Inferior parietal cortex (tissue), 1 donor: Measurements from ENCODE around the gene LCA5.
A peak's percentile ranks its signal among the peaks of the same experiment; 100 is the strongest.
"Not testable (repeated sequence)": the region's sequence is repeated elsewhere in the genome, so short reads cannot be mapped to it uniquely, and the experiment has no call there.

Experiments
- DNase-seq: peaks from one replicate; pipeline ENCODE4 v3.0.0-alpha.2; 2016; ENCODE audit errors: extremely low spot score

Gene LCA5

GRCh38 chr6:79538106-79538971 is 1.1 kb upstream of the LCA5 start:
- peak; percentile 63 for DNase-seq

GRCh38 chr6:79536585-79536953 is 661 bp downstream of the LCA5 start:
- DNase-seq, result no peak

GRCh38 chr6:79529567-79529966 is 7.7 kb downstream of the LCA5 start:
- DNase-seq, result not testable (repeated sequence)

GRCh38 chr6:79526897-79527296 is 10.3 kb downstream of the LCA5 start:
- no peak for DNase-seq

GRCh38 chr6:79525272-79526100 is 11.7 kb downstream of the LCA5 start:
- DNase-seq, result no peak

GRCh38 chr6:79524065-79524464 is 13.2 kb downstream of the LCA5 start:
- no peak for DNase-seq

- DNase-seq, result no peak
Observed at GRCh38 chr6:79522609-79523008, 14.6 kb downstream of the LCA5 start.

GRCh38 chr6:79520534-79520933 is 16.7 kb downstream of the LCA5 start:
- DNase-seq, result no peak

GRCh38 chr6:79518842-79519241 is 18.4 kb downstream of the LCA5 start:
- no peak for DNase-seq

- DNase-seq, result no peak
Observed at GRCh38 chr6:79515436-79515835, 21.8 kb downstream of the LCA5 start.

GRCh38 chr6:79513111-79513510 is 24.1 kb downstream of the LCA5 start:
- no peak for DNase-seq

- no peak for DNase-seq
Observed at GRCh38 chr6:79512014-79512413, 25.2 kb downstream of the LCA5 start.

GRCh38 chr6:79510707-79511106 is 26.5 kb downstream of the LCA5 start:
- DNase-seq, result no peak

GRCh38 chr6:79506251-79506650 is 31.0 kb downstream of the LCA5 start:
- DNase-seq, result no peak

GRCh38 chr6:79504372-79504771 is 32.9 kb downstream of the LCA5 start:
- DNase-seq, result no peak

- no peak for DNase-seq
Observed at GRCh38 chr6:79498842-79499241, 38.4 kb downstream of the LCA5 start.

- no peak for DNase-seq
Observed at GRCh38 chr6:79495246-79495645, 42.0 kb downstream of the LCA5 start.

GRCh38 chr6:79494841-79495240 is 42.4 kb downstream of the LCA5 start:
- DNase-seq, result no peak

GRCh38 chr6:79470728-79471127 is 66.5 kb downstream of the LCA5 start:
- no peak for DNase-seq

GRCh38 chr6:79469376-79470246 is 67.6 kb downstream of the LCA5 start:
- no peak for DNase-seq

- no peak for DNase-seq
Observed at GRCh38 chr6:79468587-79468986, 68.6 kb downstream of the LCA5 start.

GRCh38 chr6:79468116-79468515 is 69.1 kb downstream of the LCA5 start:
- DNase-seq, result no peak
